ENCODE data around the gene ZNF600.
"Not testable (repeated sequence)": the region's sequence is repeated elsewhere in the genome, so short reads cannot be mapped to it uniquely, and the experiment has no call there.

Gene ZNF600

DNA sequence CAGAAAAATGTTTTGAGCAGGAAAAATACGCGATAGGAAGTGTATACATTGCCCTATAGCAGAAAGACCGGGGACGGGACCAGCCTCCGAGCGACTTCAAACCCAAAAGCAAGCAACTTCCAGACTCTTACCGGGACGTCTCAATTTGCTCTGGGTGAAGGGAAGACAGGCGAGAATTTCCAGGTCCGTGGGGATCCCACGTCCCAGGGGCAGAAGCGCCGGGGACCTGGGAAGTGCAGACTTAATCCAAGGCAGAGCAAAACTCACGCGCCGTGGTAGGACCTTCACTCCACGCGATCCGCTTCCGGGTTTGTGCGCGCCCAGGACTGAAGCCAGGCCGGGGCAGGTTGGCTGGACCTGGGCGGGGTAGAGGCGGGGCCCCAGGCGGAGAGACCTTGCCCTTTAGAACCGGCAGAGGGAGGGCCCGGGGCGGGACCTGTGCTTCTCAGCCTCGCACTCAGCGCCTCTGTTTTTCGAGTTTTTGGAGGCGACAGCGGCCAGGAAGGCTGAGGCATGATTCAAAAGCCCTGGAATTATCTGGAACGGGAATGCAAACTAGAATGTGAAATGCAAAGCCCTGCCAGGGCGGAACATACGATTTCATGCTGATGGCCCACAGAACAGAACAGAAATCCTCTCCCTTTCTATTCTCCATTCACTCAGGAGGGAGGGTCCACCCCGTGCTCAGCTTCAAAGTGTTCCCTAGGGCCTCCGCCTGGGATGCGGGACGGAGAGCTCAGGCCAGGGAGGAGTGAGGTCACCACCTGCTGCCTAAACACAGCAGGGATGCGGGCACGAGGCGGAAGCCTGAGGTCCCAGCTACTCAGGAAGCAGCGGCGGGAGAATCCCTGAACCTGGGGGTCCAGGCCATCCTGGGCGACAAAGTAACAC lies at the start of gene ZNF600:
Gene ZNF600 (minus strand): TSS at position 328 of the 891 bp plus-strand sequence. CDS start 7,903 bp downstream, outside the sequence.
- DNase-seq = peak; percentile 80

DNA sequence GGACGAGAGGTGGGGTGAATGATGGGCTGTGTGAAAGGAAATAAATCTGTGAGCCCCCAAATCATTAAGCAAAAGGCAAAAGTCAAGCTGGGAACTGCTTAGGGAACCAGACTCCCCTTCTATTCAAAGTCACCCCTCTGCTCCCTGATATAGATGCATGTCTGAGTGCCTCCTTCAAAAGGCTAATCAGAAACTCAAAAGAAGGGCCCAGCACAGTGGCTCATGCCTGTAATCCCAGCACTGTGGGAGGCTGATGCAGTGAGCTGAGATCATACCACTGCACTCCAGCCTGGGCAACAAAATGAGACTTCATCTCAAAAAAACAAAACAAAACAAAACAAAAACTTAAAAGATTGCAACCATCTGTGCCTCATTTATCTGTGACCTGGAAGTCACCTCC lies 47.7 kb upstream of the ZNF600 start:
- not testable (repeated sequence) for DNase-seq

DNA sequence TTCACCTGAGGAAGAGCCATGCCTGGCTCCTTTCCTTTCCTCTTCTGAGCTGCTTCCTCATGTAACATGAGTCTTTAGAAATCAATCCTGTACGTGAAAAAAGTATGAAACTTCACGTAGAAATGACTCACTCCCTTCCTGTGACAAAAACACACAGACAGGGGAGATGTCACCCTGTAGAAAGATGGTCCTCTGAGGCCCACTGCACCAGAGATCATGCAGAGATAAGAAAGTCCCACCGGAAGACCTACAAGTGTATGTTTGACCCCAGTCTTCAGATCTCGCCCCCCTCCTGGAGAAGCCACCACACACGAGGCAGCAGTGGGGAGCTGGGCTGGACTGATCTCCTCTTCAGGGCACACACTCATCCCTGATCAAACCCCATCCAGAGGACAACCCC lies 47.0 kb upstream of the ZNF600 start:
- peak; percentile 46 for DNase-seq

- not testable (repeated sequence) for DNase-seq
Observed at GRCh38 chr19:52829866-52830265, 43.3 kb upstream of the ZNF600 start.

GRCh38 chr19:52825765-52826164 lies 39.2 kb upstream of the ZNF600 start:
- no peak for DNase-seq

- DNase-seq = no peak
Observed at GRCh38 chr19:52823676-52824075, 37.1 kb upstream of the ZNF600 start.

DNA sequence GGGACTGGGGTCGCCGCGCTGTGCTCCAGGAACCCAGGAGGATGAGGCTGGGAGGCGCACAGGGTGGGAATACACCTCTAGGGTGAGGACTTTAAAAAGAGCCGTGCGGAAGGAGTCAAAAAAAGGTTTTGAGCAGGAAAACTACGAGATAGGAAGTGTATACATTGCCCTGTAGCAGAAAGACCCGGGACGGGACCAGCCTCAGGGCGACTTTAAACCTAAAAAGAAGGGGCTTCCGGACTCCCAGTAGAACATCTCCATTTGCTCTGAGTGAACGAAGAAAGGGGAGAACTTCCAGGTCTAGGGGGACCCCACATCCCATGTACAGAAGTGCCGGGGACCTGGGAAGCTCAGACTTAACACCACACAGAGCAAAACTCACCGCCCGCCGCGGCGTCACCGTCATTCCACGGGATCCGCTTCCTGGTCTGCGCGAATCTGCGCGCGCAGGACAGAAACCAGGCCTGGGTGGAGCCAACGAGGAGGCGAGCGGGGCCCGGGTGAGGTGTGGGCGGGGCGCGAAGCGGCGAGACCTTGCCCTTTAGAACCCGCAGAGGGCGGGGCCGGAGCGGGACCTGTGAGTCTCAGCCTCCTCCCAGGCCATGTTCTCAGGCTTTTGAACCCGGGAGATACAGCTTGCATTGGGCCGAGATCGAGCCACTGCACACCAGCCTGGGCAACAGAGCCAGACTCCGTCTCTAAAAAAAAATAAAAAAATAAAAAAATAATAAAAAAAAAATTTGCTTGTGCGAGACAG lies 34.8 kb upstream of the ZNF600 start, which contains the start of gene ZNF28:
Gene ZNF28 (minus strand): TSS at position 430 of the 757 bp plus-strand sequence. CDS start 3,675 bp downstream, outside the sequence.
- DNase-seq = peak; percentile 81

- DNase-seq = peak; percentile 5
Observed at GRCh38 chr19:52820472-52821203, 34.0 kb upstream of the ZNF600 start.

- no peak for DNase-seq
Observed at GRCh38 chr19:52809801-52810200, 23.2 kb upstream of the ZNF600 start.

DNA sequence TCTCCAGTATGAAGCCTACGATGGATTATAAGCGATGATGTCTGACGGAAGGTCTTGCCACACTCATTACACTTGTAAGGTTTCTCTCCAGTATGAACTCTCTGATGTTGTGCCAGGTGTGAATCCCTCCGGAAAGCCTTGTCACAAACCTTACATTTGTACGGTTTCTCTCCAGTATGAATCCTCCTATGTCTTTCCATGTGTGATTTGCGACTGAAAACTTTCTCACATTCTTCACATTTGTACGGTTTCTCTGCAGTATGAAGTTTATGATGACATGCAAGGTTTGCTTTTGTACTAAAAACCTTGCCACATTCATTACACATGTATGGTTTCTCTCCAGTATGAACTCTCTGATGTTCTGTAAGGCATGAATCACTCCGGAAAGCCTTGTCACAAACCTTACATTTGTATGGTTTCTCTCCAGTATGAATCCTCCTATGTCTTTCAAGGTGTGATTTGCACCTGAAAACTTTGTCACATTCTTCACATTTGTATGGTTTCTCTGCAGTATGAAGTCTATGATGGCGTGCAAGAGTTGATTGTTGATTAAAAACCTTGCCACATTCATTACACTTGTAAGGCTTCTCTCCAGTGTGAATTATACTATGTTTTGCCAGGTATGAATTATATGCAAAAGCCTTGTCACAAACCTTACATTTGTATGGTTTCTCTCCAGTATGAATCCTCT lies 13.5 kb upstream of the ZNF600 start:
- DNase-seq = not testable (repeated sequence)

DNA sequence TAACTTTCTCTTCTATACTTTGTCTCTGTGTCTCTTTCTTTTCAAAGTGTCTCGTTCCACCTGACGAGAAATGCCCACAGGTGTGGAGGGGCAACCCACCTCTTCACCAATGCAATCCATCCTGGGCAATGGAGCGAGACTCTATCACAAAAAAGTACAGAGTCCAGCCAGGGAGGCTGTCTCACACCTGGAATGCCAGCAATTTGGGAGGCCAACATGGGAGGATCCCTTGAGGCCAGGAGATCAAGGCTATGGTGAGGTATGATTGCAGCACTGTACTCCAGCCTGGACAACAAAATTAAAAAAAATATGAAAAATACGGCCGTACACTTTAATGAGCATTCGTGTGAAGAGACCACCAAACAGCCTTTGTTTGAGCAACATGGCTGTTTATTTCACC lies 2.8 kb upstream of the ZNF600 start:
- DNase-seq = no peak

- DNase-seq = no peak
Observed at GRCh38 chr19:52786078-52786463, 520 bp downstream of the ZNF600 start.

- DNase-seq = no peak
Observed at GRCh38 chr19:52785506-52785905, 1.1 kb downstream of the ZNF600 start.

DNA sequence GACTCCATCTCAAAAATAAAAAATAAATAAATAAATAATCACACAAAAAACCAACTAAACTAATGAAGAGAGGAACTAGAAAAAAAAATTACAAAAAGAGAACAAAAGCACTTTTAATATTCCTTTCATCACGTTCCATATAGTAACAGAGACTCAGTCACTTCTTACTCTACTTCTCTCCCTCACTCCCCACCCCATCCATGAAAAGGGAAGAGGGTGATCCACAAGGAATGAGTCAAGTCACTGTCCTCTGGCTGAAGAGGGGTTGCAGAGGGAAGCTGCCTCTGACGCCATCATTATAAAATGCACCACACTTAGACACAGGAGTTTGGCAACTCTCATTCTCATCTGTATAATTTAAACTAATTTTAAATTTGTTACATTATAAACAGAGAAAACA lies 3.7 kb downstream of the ZNF600 start:
- not testable (repeated sequence) for DNase-seq

- peak; percentile 54 for DNase-seq
Observed at GRCh38 chr19:52778811-52779210, 7.8 kb downstream of the ZNF600 start.

DNA sequence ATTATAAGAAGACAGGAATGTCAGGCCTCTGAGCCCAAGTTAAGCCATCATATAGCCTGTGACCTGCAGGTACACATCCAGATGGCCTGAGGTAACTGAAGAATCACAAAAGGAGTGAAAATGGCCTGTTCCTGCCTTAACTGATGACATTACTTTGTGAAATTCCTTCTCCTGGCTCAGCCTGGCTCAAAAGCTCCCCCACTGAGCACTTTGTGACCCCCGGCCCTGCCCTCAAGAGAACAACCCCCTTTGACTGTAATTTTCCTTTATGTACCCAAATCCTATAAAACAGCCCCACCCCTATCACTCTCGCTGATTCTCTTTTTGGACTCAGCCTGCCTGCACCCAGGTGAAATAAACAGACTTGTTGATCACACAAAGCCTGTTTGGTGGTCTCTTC lies 30.1 kb downstream of the ZNF600 start:
- DNase-seq = not testable (repeated sequence)

GRCh38 chr19:52749780-52750179 lies 36.8 kb downstream of the ZNF600 start:
- DNase-seq = no peak

DNA sequence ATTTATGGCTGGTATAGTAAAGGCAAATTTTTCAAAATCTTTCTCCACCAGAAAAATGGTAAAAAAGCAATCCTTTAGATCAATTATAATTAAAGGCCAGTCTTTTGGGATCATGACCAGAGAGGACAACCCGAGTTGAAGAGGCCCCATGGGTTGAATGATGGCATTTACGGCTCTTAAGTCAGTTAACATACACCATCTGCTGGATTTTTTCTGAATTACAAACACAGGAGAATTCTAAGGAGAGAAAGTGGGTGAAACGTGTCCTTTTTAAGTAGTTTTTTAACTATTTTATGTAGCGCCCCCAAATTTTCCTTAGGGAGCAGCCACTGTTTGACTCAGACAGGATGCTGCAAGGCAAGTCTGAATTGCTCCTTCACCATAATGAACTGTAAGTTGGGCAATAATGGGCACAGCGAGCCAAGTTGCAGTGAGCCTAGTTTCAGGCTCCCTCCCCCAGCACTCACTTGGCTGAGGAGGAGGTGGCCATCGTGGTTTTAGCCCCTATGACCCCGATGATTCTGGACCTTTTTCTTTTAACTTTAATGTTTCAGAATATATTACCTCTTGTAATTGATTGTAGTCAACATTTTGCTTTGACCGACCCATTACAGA lies 38.1 kb downstream of the ZNF600 start:
- peak; percentile 66 for DNase-seq

DNA sequence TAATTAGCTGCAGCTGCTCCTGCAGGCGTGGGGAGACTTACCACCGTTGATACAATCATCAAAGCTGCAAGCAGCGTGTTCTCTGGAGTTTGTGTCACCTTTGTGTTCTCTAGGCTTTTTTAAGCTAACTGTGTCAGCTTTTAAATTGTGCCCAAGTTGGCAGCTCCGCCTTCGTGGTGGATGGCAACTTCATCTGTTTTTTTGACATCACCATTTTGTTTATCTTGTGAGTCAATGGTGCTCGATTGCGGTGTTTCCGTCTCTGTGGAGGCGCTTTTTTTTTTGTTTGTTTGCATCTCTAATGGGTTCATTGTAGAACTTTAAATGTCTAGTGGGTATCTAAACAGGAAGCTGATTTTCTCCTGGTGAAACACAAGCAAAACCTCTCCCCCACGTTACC lies 40.7 kb downstream of the ZNF600 start:
- DNase-seq = peak; percentile 44

DNA sequence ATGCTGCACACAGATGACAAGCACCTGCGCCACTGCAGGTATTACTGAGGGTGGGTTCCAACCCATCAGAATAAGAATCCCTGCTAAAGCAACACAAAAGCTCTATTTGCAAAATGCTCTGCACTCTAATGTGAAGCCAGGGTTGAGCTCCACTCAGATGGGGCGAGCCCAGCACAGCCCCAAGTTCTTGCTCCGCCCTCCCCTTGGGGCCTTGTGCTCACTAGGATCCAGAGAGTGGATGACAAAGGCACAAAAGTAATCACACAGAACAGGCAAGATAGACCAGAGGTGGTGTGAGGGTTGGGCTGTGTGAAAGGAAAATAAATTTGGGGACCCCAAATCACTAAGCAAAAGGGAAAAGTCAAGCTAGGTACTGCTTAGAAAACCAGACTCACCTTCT lies 43.5 kb downstream of the ZNF600 start:
- no peak for DNase-seq

GRCh38 chr19:52742516-52742915 lies 44.1 kb downstream of the ZNF600 start:
- DNase-seq = peak; percentile 10

DNA sequence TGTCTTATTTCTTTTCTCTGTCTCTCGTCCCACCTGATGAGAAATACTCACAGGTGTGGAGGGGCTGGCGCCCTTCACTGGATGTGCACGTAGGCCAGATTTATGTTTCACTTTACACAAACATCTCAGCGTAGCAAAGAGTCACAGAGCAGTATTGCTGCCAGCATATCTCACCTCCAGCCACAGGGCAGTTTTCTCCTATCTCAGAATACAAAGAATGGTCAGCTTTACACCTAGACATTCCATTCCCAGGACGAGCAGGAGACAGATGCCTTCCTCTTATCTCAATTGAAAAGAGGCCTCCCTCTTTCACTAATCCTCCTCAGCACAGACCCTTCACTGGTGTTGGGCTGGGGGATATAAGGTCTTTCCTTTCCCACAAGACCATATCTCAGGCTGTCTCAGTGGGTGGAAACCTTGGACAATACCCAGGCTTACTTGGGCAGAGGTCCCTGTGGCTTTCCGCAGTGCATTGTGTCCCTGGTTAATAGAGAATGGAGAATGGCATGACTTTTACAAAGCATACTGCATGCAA lies 44.6 kb downstream of the ZNF600 start:
- DNase-seq = no peak

All from CD4-positive, alpha-beta T cell treated with Interleukin-17A for 1 hour (primary cell).